ENCODE measurements around the gene JPH2.
"Not testable (repeated sequence)": the region's sequence is repeated elsewhere in the genome, so short reads cannot be mapped to it uniquely, and the experiment has no call there.

The JPH2 gene

DNA sequence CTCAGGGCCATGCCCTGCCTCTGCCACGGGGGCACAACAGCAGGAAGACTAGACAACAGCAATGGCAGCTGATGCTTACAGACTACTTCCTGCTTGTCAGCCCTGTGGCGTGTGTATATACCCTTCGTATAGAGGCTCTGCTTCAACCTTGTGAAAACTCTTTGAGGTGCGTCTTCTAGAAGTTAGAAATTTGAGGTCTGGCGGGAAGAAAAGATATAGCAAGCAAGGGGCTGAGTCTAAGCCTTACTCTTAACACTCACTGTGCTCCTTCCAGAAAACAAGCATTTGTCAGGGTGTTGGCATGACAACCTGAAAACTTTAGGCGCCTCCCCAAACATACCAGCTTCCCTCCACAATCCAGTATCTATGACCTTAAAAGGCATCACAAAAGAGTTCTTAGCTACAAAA lies 33.3 kb downstream of the JPH2 start:
- no peak for DNase-seq

DNA sequence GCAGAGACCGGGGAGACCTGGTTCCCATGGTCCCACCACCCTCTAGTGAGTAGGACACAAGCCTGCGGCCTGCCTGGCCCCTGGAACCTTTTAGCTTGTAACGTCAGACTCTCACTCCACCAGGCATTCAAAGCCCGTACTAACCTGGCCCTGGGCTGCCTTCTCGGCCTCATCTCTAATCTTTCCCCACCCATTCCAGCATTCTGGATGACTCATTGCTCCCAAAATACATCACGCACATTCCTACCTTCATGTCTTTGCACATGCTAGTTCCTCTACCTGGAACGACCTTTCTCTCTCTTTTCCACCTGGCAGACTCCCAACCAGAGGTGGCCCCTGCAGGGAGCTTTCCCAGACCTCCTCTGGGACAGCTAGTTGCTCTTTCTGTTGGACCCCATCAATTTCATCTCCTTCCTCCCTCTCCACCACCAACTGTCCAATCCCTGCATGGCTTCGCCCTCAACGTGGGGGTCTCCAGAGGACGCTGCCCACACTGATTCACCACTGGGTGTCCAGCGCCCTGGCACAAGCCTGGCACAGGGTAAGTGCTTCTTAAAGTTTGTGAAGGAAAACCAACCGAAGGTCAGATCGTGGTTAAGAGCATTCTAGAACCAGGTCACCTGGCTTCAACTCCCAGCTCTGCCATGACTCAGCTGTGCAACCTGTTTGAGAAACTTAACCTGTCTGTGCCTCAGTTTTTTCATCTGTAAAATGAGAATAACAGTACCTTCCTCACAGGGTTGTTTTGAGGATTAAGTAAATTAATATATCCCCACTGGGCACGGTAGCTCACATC lies 35.2 kb downstream of the JPH2 start:
- DNase-seq, result no peak

DNA sequence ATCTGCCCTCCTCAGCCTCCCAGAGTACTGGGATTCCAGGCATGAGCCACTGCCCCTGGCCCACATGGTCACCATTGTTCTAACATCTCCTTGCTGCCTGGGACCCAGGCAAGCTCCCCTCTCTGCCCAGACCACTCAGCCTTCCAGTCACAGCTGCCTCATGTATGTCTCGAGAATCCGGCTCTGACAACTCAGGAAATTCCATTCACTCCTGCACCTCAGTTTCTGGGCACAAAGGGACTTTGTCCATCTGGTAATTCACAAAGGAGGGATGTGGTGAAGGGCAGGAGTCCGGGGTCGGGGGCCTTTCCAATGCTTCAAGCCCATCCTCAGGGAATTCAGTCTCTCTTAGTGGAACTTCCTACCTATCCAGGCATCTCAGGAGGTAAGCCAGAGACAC lies 40.7 kb downstream of the JPH2 start:
- DNase-seq, result no peak

DNA sequence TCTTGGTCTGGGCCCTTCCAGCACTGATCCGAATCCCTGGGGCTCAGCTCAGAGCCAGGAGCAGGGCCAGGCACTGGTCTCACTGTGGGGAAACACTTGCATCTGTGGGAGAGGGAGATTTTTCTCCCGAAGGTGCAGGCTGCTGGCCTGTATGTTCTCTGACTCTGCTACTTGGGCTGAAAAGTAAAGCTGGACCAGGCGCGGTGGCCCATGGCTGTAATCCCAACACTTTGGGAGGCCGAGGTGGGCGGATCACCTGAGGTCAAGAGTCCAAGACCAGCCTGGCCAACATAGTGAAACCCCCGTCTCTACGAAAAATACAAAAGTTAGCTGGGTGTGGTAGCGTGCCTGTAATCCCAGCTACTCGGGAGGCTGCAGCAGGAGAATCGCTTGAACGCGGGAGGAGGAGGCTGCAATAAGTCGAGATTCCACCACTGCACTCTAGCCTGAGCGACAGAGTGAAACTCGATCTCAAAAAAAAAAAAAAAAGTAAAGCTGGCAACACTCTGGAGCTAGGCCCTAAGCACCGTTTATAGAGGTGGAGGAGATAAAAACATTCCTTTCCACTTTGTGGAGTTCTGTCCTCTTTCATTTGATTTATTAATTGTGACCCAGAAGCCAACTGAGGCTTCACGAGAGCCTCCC lies 41.7 kb downstream of the JPH2 start:
- DNase-seq, result no peak

DNA sequence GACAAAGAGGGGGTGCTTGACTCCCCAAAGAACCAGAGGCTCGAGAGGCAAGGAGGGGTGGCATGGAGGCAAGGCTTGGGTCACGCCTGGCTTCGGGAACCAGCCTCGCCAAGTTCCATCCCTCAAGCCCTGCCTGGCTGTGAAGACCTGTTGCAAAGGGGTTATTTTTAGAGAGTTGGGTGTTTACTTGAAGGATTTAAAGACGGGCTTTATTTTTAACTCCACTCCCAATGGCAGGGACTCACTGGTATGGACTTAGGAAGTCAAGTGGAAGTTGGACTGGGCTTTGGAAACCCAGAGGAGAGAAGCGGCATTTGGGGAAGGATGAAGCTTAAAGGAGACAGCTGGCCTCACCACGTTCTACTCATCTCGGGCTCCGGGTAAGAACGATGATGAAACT lies 43.1 kb downstream of the JPH2 start:
- no peak for DNase-seq

DNA sequence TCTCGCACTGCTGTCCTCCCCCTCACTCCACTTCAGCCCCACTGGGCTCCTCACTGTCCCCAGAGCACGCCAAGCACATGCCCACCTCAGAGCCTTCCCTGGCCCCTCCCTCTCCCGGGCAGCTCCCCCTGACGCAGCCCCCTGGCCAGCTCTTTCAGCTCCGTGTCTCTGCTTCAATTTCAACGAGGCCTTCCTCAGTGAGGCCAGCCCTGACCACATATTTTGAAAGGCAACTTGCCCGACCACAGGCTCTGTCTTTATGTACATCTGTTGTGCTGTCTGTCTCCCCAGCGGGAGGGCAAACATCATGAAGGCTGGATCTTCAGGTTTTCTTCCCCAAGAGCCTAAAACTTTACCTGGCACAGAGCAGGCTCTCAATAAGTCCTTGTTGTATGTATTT lies 44.6 kb downstream of the JPH2 start:
- DNase-seq, result no peak

DNA sequence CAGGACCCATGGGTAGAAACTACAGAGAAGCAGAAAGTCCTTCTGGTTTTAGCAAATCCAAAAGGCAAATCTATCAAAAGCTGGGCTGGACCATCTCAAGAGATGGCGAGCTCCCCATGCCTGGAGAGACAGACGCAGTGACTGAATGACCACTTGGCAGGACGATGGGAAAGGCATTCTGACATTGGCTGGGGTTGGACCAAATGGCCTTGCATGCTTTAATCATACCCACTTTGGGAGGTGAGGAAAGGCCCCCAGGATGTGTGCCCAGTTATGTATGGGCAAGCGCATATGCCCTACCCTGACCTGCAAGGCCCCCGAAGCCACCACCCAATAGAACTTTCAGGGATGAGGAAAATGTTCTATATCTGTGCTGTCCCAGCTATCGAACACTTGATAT lies 45.1 kb downstream of the JPH2 start:
- no peak for DNase-seq

DNA sequence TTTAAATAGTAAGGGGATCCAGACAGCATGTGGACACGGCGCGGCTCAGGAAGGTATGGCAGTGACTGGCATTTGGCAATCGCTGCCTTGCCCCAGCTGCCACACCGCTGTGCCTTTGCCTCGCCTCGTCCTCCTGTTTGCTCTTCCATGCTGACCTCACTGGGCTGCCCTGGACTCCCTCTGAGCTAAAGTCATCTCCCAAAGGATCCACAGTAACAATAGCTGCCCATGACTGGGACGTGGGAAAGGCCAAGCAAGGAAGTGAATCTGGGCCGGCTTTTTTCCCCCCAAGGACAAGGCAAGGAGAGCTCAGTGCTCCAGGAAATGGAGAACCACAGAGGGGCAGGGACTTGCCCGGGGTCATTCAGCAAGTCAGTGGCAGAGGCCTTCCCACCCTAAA lies 48.1 kb downstream of the JPH2 start:
- no peak for DNase-seq

DNA sequence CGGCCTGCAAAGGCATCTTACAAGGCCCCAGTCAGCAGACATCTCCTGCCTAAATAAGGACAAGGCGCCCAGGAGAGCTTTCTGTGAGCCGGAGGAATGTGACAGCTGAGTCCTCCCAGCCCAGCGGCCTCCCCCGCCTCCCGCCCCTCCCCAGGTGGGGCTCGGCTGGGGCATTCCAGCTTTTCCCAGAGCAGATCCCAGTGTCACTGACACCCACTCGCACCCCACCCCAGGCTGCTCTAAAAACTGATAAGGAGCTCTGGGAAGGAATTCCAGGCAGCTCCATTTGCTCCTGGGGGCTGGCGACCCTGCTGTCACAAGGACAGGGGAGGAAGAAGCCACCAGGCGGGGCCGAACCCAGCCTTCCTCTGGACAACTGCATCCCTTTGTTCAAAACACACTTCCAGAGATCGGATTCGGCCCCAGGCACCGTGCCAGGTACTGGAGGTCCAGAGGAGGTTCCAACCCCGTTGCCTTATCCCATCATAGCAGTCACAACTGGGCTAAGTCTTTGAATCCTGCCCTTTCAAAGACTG lies 49.7 kb downstream of the JPH2 start:
- no peak for DNase-seq

DNA sequence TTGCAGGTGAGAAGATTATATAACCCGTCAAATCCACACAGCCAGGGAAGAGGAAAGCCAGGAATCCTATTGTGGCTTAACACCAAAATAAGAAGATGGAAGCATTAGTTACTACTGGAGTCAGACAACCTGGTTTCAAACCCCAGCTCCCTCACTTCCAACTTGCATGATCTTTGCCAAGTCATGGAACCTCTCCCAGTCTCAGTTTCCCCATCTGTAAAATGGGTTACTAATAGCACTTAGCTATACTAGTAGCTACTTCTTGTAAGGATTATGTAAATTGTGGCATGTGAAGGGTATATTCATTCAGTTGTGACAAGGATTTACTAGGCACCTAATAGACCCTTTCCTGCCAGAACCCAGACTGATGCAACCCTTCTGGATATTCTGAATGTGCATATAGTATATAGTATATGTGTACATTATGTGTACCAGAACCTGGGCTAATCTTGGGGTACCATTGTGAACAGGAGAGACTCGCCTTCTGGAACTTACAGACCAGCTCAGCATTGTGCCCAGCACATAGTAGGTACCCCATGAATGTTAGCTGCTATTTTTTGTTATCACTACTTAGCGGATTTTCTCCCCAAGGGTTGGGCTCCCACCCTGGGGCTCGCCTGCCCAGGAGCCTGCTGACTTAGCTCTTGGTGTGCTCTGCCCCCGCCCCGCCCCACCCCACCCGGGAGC lies 50.3 kb downstream of the JPH2 start:
- no peak for DNase-seq

DNA sequence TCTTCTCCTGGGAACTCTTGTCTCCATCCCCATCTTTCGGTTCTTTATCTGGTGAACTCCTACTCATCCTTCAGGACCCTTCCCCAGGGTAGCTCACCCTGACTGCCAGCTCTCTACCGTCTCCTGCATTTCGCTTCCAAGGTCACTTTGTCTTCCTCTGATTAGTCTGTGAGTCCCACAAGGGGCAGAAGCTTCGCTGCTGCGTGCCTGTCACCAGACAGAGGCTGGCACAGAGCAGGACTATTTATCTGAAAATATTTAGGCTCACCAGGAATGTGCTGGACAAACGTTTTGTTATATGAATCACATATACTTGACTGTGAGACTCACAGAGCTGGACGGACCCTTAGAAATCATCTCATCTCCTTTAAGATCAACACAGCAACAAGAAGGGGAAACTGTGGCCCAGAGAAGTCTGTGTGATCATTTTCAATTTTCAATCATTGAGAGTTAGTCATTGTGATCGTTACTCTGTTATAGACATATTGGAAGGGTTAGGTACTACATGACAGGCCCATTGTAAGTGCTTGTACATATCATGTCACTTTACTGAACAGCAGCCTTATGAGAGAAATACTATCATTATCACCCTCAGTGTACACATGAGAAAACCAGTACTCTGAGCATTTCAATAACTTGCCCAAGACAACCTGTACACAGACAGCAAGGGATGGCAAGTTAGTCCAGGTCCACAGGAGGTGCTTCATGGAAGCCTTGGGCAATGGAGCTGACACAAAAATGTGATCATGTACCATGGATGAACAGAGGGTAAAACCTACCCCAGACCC lies 51.4 kb downstream of the JPH2 start:
- no peak for DNase-seq

DNA sequence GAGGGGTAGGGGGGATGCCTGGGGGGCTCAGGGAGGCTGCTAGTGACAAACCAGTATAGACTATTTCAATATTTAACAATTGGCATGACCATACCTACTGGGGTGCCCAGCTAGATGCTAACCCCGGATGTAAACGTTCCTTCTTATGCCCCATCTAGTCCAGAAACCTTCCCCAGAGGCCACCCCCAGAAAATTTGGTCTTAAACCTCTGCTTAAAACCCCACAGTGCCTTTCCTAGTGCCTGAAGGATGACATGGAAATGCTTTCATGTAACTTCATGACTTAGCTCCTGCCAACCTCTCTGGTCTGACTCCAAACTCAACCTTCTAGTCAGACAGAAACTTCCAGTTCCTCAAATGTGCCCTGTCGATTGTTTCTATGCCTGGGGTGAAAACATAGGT lies 52.0 kb downstream of the JPH2 start:
- DNase-seq, result no peak

DNA sequence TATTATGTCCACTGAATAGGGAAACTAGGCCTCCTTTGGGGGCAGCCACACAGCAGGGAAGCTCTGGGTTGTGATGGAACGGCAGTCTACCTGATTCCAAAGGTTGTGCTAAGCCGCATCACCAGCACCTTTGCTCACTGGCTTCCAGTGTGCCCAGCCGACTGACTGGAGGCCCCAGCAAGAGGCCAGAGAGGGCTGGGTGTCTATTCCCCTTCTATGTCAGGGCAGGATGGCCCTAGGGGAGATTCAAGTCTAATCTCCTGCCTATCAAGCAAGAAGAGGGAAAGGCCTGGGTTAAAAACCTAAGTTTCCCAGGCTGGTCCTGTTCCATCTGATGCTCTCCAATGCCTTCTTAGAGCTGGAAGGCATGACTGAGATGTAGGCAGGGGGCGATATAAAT lies 53.6 kb downstream of the JPH2 start:
- no peak for DNase-seq

DNA sequence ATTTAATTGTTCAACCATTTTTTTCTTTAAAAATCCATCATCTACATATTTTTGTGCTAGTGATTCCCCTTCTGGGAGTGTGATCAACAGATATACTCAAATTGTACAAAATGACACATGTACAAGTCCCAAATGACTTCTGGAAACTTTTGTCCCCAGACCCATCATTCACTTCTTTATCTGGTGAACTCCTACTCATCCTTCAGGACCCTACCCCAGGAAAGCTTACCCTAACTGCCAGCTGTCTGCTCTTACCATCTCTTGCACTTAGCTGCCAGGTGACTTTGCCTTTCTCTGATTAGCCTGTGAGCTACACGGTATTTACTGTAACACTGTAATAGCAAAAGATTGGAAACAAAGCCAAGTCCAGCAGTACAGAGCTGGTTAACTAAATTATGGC lies 55.3 kb downstream of the JPH2 start:
- DNase-seq, result no peak

DNA sequence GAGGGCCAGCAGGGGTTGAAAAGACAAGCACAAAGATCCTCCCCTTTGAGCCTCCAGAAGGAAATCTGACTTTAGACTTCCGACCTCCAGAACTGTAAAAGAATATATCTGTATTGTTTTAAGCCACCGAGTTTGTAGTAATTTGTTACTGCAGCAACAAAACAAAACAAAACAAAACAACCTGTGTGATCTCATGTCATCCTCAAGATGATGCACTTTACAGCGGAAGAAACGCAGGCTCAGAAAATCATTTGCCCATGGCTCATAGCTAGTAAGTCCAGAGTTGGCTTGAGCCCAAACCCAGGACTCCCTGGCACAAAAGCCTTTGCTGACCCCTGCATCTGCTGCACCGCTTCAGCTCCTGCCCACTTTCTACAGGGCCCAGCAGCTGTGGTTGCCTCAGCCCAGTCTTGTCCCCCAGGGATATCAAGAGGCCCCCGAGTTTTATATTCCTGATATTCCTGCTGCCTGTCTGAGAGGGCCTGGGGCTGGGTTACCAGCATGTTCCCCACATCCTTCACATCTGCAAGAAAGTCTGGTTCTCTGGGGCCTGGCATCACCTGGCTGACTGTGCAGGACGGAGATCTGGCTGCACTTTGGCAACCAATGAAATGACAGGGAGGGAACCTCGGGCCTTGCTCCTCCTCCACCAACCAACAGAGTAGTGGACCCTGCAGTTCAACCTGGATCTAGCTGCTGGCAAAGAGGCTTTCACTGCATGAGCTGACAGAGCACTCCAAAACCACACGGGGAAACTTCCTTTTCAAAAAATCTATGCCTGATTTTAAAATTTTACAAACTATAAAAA lies 56.9 kb downstream of the JPH2 start:
- no peak for DNase-seq

DNA sequence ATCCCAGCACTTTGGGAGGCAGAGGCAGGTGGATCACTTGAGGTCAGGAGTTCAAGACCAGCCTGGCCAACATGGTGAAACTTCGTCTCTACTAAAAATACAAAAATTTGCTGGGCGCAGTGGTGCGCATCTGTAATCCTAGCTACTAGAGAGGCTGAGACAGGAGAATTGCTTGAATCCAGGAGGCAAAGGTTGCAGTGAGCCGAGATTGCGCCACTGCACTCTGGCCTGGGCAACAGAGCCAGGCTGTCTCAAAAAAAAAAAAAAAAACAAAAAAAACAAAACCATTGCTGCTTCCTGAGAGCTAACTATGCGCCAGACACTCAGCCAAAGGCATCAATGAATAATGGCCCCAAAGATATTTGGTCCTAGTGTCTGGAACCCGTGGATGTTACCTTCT lies 57.7 kb downstream of the JPH2 start:
- not testable (repeated sequence) for DNase-seq

DNA sequence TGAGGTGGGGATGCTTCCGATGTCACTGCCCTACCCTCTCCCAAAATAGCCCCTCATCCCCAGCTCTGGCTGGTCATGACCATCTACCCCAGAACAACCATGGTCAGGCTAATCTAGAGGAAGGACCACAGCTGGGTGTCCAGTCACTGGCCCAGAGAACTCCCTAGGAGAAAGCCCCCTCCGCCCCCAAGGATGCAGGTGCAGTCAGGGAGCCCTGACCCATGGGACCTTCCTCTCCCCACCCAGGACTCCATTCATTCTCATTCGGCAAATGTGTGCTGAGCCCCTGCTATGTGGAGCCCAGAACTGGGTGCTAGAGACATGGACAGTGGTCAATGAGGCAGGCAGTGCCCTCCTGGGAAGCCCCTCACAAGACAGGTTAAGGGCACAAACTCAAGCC lies 60.5 kb downstream of the JPH2 start:
- DNase-seq, result no peak

DNA sequence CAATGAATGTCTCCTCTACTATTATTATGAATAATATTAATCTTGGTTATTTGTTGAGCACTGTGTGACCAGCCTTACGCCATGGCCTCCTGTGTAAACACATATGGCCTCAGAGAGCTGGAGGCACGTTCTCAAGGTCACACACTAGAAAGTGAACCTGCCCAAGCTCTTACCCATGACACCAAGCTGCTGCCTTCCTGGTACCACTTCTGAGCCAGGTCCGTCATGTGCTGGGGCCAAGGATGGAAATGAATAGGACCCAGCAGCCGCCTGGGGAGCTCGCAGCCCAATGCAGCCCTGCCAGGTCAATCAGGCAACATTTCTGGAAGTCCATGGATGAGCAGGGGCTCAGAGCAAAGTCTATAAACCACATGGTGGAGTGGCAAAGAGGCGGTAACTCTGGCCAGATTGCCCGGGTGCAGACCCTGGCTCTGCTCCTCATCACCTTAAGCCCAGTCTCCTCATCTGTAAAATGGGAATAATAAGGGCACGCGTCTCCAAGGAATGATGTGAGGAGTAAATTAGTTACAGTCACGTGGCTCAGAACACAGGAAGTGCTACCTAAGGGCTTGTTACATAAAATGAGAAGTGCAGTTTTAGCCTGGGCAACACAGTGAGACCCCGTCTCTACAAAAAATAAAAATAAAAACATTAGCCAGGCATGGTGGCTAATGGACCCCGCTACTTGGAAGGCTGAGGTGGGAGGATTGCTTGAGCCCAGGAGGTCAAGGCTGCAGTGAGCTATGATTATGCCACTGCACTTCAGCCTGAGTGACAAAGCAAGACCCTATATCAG lies 61.5 kb downstream of the JPH2 start:
- DNase-seq, result no peak

DNA sequence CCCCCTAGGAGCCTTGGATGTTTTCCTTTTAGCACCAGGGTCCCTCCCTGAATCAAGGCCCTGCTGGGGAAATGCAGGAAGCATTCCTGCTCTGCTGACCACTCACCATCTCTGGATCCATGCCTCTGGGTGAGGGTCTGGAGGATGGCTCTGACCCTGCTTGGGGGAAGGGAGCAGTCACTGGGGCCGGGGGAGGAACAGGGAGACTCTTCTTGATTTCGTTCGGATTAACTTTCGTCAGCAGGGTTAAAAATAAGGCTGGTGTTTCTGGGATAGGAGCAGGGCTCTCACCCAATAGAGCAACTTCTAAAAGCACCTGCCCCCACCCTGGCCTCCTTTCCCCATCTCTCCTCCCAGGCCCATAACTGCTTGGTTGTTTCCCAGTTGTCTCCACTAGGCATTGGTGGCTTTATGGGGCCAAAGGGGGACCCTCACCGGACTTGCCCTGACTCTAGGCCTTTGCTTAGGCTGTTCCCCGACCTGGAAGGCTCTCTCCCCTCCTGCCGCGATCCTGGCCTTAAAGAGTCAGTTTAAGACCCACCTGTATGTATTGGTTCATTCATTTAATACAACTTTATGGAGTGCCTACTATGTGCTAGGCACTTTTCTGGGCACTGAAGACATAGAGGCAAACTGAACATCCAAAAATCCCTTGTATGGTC lies 63.0 kb downstream of the JPH2 start:
- no peak for DNase-seq

DNA sequence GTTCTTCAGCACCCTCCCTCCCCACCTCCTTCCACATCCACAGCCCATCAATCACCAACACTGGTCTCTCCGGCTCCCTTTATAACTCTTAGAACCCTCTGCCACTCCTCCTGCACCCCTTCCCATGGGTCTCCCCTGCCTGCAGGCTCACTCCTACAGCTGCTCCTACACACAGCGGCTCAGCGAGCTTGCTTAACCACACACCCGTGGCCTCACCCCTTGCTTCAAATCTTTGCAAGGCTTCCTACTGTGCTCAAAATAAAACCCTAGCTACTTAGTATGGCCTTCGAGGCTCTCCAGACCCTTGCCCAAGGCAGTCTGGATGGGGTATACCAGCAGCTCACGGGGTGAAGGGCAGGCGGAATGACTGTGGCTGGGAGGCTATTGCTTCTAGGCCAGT lies 63.7 kb downstream of the JPH2 start:
- DNase-seq, result no peak

Data from activated CD8-positive, alpha-beta memory T cell treated with anti-CD3 and anti-CD28 coated beads, Interleukin-2, amount 50 U/mL, for 4 hours (primary cell).